Epithelial cell of esophagus (primary cell): ENCODE measurements around the gene CREBBP.
A peak's percentile ranks its signal among the peaks of the same experiment; 100 is the strongest.

Experiments
- DNase-seq: peaks from one replicate; pipeline ENCODE4 v3.0.0; 2010; ENCODE audit warnings: low read depth
- H3K4me3 ChIP-seq: 2 replicates; pipeline ENCODE4 v1.5.1; 2011; ENCODE audit warnings: mild to moderate bottlenecking, low read length, control low read depth
- CTCF ChIP-seq: IDR thresholded peaks from 2 replicates; pipeline ENCODE4 v1.5.1; 2011; ENCODE audit warnings: low read depth, mild to moderate bottlenecking, low read length, control low read depth, inconsistent platforms; ENCODE audit not compliant: insufficient read depth; ENCODE audit errors: missing control alignments

The CREBBP gene

DNA sequence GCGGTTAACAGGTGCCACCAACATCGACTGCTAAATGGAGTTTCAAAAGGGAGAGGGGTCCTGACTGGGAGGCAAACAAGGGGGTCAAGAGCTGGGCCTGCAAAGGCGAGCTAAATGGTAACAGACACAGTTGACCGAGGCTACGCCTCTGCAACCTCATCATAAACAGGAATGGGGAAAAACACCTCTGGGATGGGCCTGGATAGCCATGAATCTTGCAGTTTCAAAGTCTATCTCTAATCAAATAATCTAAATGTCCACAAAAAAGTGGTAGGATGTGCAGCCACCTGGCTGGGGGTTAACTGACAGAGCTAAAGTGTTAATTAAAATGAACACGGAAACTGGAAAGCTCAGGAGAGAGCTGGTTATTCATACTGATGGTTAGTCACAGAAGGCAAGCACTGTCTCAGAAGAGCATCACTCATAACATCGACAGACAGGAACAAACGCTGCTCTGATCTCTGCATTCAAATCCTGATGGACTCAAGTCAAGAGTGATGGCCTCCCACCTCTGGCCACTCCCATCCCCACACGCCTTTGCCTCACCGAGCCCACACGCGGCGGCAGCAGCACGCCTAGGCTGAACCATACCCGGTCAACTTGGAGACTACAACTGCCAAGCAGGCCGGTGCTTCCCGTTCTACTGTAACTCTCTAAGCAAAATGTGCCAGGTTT lies 56.3 kb downstream of the CREBBP start:
- DNase-seq, result peak; percentile 61
- no peak overlapping the region for H3K4me3 ChIP-seq
- TF ChIP-seq CTCF, result no peak

- no peak for DNase-seq
- H3K4me3 ChIP-seq, result no peak overlapping the region
- TF ChIP-seq CTCF, result no peak
These were observed 57.1 kb downstream of the CREBBP start for GRCh38 chr16:3823427-3823826.

- TF ChIP-seq CTCF, result no peak
- no peak overlapping the region for H3K4me3 ChIP-seq
- DNase-seq, result peak; percentile 66
These were observed 58.0 kb downstream of the CREBBP start for GRCh38 chr16:3822366-3823045.

DNA sequence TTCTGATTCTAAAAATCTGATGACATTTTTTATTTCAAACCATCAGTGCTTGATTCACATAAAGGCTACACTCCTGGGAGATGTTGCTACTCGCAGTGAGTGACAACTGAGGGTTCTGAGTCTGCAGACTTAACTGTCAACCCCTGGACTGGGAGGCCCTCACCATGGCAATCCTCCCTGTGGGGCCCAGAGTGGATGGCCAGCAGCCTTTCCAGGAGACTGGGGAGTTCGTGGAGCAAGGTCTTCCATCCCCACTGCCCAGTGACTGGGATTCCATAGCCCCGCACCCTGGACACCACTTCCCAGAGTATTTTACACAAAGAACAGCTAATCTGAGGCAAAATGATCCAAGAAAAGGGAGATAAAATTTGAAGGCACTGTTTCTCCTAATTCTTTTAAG lies 59.3 kb downstream of the CREBBP start:
- DNase-seq, result no peak
- no peak overlapping the region for H3K4me3 ChIP-seq
- no peak for TF ChIP-seq CTCF

GRCh38 chr16:3819746-3820724 lies 60.5 kb downstream of the CREBBP start:
- DNase-seq, result peak; percentile 91
- TF ChIP-seq CTCF, result no peak
- no peak overlapping the region for H3K4me3 ChIP-seq

DNA sequence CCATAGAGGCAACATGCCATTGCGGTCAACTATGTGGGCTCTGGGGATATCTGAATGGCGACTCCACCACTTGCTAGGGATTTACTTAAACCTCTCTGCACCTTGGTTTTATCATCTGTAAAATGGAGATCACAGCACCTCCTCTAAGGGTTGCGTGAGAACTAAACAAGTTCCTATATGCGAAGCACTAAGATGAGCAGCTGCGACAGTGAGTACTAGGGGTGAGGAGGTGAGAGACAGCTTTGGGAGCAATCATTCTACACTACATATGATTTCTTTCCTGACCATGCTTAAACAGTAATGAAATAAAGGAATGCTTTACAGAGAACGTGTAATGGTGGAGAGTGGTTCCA lies 61.4 kb downstream of the CREBBP start:
- no peak for TF ChIP-seq CTCF
- DNase-seq, result no peak
- H3K4me3 ChIP-seq, result no peak overlapping the region
